GM19463 (cell line): ENCODE measurements around the gene PLN.

Source experiments
- ATAC-seq: cut with Tn5 transposase; IDR thresholded peaks from one replicate; pipeline ENCODE4 v1.9.1; 2021; ENCODE audit warnings: mild to moderate bottlenecking, moderate library complexity; ENCODE audit not compliant: unreplicated experiment

PLN gene

DNA sequence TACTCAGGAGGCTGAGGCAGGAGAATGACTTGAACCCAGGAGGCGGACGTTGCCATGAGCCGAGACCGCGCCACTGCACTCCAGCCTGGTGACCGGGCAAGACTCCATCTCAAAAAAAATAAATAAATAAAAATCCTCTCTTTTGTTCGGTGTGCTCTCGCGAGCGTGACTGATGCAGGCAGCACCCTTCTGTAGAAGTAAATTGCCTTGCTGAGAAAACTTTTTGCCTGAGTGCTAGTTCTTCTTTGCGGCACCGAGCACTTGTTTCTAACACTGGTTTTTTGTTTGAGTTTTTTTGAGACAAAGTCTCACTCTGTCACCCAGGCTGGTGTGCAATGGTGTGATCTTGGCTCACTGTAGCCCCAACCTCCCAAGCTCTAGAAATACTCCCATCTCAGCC, 30.5 kb downstream of the PLN start:
- no peak for ATAC-seq

DNA sequence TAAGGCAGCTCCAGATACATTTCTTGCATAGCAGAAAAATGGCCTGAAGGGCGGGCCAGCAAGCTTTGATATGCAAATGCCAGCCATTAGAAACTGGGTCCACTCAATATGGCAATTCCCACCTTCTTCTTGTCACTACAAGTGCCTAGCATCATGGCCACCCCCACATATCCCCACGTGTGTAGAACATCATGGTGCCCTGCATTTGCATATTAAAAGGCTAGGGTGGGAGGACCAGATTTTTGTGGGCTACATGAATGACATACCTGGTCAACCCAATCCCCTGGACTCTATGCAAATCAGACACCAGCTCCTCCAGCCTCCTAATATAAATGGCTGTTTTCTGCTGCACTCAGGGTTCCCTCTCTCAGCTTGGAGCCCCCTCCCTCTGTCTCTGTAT, 31.7 kb downstream of the PLN start:
- no peak for ATAC-seq

DNA sequence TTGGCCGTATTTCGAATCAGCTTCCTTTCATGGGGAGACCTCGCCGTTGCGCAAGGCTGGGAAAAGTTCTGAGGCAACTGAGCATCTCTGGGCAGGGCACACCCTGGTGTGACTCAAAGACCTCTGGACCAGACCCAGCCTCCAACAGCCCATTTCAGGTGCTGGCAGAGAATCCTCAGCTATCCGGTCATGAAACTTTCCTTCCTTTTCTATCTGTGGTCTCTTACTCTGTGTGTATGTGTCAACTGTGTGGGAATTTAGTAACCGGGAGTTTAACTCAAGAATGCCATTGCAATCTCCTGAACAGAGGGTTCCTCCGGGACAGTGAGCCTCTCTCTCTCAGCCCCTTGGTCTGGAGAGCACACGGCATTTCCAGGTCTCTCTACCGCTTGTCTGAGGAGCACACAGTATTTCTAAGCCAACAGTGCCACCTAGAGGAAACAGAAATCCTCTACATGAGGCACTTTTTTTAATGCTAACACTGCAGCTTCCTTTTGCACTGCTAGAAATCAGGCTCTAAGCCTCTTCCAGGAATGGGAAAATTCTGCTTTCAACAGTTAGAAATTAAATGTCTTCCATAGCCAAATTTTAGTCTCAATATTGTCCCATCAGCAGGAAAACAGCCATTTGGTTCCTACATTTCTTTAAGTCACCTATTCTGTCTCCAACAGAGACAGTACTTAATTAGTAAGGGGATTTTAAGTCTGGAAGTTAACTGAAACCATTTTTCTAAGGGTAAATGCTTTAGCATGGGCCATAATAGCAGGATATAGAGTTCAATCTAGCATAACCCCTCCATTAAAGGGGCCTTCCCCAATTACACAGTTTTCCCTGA, 32.7 kb downstream of the PLN start:
- ATAC-seq, result peak; percentile 60

DNA sequence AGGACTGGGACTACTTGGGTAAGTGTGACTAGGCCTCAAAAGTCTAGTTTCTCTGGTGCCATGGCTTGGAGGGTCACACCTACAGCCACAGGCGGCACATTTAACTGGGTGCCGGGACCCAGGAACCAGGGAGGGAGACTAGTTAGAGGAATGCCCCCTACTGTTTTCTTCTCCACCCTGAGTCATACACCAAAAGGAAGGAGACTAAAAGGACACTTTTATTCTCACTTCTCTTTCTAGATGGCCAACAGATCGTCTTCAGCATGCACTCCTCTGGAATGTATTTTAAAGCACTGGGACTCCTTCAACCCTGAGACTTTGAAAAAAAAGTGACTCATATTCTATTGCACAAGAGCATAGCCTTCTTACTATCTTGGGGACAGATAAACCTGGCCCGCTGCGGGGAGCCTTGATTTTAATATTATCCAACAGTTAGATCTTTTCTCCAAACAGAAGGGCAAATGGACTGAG, 33.4 kb downstream of the PLN start:
- ATAC-seq, result no peak

DNA sequence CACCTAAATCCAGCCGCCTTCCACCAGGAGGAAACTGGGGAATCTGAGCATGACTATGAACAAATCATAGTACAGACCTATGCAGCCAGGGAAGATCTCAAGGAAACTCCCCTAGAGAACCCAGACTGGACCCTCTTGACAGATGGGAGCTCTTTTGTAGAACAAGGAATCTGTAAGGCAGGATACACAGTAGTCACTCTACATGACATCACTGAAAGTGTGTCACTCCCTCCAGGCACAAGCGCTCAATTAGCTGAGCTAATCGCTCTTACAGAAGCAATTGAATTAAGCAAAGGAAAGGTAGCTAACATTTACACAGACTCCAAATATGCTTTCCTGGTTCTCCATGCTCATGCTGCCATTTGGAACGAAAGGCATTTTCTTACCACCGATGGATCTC, 36.8 kb downstream of the PLN start:
- ATAC-seq, result no peak

DNA sequence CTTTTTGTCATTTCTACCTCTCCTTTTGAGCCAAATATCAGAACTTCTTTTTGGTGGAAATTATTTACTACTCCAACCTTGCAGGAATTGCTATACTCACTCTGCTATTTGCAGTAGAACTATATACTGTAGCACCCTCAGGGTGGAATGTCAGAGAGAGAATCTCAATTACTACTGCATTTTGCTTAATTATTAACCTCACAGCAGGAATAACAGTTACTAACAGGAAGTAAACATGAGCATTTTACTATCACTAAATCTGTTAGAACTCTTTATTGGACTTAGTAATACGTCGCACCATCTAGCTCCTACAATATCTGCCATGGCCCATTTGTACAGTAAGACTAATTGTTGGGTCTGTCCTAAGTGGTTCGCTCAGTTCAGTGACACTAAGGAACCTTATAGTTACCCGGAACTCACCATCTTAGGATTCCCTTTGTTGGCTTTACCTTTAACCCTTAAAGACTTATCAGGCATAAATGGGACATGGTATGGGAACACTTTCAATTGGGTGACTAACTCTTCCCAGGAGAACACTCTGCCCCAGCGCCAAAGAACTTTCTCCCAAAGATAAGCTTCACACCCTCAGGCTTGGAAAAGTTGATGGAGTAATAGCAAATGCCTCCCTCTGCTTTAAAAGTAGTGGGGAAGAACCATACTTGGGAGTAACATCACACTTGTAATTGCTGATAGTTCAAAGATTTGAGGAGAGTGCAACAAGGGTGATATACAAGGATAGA, 38.8 kb downstream of the PLN start:
- no peak for ATAC-seq

DNA sequence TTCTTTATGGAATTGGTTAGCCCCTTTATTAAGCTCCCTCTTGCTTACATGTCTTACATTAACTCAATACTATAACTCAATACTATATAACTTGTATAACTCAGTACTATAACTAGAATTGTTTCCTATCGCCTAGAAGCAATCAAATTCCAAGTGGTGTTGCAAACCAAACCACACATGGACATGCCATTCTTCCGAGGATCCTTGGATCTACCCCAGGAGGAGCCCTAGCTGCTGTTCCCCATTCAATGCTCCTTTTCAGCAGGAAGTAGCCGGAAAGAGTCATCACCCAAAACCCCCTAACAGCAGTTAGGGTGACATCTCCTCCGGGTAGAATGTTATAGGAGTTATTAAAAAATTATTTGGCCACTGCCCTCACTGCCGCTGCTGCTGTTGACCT, 40.5 kb downstream of the PLN start:
- ATAC-seq, result no peak

DNA sequence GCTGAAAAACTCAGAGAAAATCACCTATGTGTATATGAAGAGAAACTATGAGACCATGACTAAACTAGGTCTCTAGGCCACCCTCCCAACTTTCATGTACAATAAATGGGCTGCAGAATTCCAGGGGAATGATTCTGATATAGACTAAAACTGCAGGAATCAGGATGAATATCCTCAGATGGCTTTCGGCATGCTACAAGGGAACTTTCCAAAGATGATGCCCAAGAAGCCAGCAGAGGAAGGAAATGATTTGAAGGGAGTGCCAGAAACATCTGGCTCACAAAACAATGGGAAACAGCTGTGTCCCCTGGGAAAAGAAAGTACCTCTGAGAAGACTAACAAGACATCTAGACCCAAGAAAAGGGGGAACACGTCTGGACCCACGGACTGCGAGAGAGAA, 41.1 kb downstream of the PLN start:
- no peak for ATAC-seq

DNA sequence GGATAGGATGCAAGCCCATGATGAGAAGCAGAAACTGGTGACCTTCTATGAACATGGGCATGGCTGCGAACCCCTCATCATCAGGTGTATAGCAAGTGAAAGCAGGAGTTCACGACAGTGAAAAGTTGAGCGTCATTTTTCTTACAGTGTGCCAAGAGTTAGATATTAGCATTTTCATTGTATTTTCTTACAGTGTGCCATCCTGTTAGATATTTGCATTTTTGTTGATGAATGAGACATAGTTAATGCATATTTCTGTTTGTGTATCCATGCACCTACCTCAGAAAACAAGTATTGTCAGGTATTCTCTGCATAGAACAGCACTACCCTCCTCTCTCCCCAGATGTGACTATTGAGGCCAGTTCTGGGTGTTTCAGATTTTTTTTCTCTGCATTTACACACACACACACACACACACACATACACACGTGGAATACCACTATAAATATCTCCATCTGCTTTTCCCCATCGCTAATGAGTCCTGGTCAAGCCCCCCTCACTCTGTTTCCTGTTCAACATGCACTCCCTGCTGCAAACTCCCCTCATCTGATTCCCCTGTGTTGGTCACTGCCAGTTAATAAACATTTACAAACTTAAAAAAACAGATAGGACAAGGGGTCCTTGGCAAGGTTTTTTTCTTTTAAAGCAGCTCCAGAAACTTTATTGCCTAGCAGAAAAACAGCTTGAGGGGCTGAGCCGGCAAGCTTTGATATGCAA, 41.7 kb downstream of the PLN start:
- ATAC-seq, result no peak

DNA sequence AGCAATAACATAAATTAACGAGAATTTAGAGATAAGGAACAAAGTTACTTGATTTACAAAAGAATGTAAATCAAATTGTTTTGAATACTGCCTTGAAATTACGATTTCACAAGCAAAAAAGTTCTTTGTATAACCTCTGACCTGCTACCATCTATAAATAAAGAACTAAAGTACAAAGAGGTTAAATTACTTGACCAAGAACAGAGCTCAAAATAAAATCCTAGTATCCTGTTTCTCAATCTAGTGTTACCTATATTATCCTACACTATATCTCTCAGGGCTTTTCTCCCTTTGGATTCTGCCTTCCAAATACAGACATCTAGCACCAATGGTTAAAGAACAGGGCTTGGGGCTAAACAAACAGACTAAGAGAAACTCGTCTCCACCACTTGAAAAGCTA, 43.8 kb downstream of the PLN start:
- no peak for ATAC-seq

DNA sequence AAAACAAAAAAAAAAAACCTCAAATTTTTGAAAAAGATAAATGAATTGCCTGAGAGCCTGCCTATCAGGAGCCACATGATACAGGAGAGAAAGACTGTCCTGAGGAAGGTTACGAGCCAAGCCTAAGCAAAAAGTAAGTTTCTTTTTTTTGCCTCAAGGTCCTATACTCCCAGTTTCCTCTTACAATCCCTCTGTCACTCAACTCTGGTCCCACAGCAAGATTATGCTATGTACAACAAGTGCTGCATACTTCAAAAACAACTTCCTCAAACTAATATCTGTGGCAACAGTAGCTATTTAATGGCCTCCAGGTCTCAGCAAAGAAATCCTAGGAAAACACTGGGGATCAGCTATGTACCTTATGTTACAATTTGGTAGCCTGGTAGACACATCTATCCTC, 46.8 kb downstream of the PLN start:
- ATAC-seq, result no peak

DNA sequence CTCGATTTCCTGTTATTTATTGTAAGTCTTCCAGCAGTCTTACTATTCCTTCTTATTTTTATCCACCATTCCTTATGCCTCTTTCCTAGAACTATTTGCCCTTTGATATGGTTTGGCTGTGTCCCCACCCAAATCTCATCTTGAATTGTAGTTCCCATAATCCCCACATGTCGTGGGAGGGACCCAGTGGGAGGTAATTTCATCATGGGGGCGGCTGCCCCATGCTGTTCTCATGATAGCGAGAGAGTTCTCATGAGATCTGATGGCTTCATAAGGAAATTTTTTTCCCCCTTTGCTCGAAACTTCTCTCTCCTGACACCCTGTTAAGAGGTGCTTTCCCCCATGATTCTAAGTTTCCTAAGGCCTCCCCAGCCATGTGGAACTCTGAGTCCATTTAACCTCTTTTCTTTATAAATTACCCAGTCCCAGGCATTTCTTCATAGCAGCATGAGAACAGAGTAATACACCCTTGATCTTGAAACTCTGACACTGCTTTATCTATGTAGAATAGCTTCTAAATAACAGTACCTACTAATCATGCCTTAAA, 48.8 kb downstream of the PLN start:
- no peak for ATAC-seq

DNA sequence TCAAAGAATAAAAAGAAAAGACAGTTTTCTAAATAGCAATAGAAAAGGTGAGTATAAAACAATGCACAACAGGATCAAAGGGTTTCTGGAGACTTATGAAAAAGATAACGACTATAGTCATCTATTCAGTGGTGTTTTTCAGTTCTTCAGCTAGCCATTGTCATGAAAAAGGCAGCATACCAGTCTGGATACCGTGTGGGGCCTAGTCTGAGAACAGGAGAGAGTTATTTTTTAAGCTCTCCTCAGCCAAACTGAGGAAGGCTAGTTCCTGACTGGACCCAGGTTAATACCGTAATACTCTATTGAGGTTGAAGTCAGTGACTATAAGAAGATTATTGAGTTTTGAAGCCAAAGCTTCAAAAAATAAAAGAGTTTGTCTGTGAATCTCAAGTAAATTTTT, 49.5 kb downstream of the PLN start:
- no peak for ATAC-seq

DNA sequence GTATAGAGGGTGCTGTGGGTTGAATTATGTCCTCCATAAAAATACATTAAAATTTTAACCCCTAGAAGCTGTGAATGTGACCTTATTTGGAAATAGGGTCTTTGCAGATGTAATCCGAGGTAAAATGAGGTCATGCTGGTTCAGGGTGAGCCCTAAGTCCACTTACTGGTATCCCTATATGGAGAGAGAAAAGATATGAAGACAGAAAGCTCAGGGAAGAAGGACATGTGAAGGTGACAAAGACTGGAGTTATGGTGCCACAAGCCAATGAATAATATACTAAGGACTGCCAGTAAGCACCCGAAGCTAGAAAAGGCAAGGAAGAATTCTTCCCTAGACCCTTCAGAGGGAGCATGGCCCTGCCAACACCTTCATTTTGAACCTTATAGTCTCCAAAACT, 50.2 kb downstream of the PLN start:
- no peak for ATAC-seq

DNA sequence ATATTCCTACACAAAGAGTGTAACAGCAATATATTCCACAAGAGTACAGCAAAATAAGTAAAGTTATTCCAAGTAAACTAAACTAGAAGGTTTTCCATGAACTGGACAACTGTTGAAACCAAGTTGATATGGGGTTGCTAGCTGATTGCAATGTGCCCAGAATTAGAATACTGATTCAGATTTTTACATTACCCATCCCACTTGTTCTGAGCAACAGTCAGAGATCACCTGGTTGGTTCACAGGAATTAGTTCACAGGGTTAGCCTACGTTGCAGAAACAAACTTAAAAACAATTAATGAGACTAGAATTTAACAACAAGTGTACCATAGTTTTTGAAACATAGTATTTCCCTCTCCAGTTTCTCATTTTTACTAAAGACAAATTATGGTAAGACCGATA, 54.2 kb downstream of the PLN start:
- ATAC-seq, result no peak

DNA sequence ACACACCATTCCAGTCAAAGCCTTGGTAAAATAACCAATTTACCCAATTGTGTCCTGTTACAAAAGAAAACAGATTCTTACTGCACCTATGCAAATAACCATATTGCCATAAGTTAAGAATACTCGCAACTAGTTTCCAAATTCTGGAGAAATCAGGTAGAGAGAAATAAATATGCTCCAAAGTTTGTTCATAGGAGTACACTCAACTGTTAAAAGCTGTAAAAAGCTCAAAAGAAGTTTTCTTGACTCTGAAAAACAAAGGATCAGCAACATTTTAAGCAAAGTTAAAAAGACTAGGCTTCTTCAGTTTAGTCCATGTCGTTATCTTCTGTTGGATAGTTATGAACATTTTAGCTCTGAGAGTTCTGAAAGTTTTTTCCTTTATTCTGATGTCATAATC, 55.3 kb downstream of the PLN start:
- ATAC-seq, result no peak

DNA sequence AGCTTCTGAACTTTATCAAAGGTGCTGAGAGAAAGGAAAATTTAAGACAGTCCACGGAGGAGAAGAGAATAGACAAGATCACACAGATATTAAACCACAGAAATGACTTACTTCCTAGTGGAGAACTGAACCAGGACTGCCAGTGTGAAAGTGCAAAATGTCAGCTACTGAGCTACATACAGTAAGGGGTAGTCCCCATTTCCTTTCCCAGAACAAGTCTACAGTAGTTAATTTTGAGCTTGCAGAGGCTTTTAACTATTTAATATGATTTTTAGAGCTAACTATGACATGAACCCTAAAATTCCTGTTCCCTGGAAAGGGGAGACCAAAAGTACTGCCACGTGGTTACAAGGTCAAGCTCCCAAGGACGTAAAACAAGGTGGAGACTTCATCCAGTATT, 58.2 kb downstream of the PLN start:
- ATAC-seq, result no peak

DNA sequence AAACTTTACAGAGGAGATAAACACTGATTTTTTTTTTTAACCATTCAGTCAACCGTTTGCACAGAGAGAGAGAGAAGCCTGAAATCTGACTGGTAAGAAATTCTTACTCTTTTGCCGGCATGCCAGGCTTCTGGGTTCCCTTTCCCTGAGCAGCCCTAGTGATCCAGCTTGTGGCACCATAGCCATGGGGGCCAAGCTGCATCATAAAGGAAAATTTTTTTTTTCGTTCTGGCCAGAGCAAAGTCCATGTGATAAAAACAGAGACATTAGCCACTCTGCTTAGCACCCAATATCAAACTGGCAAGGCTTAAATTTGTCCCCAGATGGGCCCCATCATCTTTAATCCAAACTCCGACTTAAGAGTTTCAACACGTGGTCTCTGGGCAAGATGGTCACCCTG, 58.8 kb downstream of the PLN start:
- no peak for ATAC-seq
